HG03103 (cell line): ENCODE measurements around the gene NPC1.
"Not testable (repeated sequence)": the region's sequence is repeated elsewhere in the genome, so short reads cannot be mapped to it uniquely, and the experiment has no call there.

ENCODE experiments used
- ATAC-seq: cut with Tn5 transposase; IDR thresholded peaks from one replicate; pipeline ENCODE4 v1.9.1; 2021; ENCODE audit warnings: low read depth; ENCODE audit not compliant: unreplicated experiment

Gene NPC1

DNA sequence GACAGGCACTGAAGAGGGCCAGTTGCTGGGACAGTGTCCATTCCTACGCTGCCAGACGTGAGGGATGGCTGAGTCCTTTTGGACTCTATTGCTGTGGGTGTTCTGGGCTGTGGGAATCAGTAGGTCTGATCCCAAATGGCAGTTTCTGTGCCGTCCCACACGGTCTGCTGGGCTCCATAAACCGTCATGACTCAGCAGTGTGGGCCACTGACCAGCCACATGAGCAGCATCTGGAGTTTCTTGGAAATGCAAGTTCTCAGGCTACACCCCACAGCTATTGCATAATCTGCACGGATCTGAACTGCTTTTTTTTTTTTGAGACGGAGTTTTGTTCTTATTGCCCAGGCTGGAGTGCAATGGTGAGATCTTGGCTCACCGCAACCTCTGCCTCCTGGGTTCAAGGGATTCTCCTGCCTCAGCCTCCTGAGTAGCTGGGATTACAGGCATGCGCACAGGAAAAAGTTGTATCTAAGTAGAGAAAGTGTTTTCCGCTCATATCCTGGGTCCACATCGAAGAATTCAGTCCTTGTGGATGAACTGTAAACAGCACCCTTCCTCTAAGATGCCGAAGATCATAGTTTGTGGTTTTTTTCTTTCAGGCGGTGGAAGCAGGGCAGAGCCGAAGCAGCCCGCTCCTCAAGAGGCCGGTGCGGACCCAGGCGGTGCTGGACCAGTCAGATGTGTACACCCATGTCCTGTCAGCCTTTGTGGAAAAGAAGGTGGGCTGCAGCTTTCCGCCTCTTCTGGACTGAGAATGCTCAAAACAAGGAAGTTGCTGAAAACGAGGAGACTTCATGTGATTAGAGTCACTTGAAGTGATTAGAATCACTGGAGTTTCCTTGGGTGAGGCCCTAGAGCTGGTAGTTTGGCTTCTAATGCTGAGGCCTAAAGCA, 57.5 kb downstream of the NPC1 start:
- ATAC-seq: no peak

- no peak for ATAC-seq
Observed at GRCh38 chr18:23526501-23527063, 59.7 kb downstream of the NPC1 start.

DNA sequence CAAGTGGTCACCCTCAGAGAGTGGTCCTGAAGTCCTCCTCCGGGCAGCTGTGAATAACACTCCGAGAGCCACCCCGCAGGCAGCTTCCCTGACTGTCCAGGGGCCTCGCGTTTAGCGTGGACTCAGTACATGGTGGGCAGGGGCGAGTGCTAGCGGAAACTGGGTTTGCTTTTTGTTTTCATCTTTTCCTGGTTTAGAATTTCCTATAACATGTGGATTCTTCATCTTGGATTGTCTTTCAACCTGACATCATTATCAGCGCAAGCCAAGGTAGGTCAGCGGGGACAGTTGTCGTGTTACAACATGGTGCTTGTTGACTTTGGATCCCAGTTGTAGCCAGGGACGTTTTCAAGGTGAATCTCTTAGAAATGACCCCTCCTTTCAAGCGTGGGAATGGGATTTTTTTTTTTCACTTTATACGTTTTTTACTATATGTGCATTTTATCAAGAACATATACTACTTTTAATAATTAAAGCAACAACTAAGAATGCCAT, 62.0 kb downstream of the NPC1 start:
- ATAC-seq: no peak

GRCh38 chr18:23523429-23524212, 62.7 kb downstream of the NPC1 start:
- ATAC-seq: no peak

GRCh38 chr18:23521907-23522306, 64.4 kb downstream of the NPC1 start:
- ATAC-seq: no peak

DNA sequence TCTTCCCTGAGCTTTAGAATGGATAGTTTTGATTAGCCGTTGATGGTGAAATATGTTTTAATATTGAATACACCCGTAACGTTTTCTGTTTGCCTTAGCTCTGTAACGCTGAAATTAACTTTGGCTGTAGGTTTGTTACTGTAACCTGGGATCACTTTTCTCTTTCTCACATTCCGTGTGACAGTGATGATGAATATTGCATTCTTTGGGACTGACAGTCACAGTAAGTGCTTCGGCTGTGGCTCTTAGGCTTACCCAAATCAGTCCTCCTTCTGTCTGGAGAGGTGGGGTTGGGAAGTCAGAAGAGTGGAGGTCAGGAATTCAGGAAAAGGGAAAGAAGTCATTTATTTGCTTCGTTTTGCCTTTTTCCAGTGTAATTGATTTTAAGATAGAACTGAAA, 65.0 kb downstream of the NPC1 start:
- ATAC-seq: no peak

- ATAC-seq: no peak
Observed at GRCh38 chr18:23519734-23520133, 66.6 kb downstream of the NPC1 start.

GRCh38 chr18:23515911-23516546, 70.3 kb downstream of the NPC1 start:
- ATAC-seq: peak; percentile 94

- no peak for ATAC-seq
Observed at GRCh38 chr18:23512641-23513040, 73.7 kb downstream of the NPC1 start.

DNA sequence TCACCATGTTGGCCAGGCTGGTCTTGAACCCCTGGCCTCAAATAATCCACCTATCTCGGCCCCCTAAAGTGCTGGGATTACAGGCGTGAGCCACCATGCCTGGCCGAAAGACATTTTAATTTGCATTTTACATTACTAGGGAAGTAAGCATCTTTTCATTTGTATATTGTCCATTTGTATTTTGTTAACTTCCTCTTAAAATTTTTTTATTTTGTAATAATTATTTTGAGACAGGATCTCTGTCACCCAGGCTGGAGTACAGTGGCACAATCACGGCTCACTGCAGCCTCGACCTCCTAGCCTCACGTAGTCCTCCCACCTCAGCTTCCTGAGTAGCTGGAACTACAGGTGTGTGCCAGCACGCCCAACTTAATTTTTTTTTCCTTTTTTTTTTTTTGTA, 74.1 kb downstream of the NPC1 start:
- ATAC-seq: not testable (repeated sequence)

DNA sequence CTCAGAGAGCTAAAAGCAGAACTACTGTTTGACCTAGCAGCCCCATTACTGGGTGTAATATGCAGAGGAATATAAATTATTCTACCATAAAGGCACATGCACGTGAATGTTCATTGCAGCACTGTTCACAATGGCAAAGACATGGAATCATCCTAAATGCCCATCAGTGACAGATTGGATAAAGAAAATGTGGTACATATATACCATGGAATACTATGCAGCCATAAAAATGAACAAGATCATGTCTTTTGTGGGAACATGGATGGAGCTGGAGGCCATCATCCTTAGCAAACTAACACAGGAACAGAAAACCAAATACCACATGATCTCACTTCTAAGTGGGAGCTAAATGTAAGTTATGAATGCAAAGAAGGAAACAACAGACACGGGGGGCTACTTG, 75.4 kb downstream of the NPC1 start:
- not testable (repeated sequence) for ATAC-seq

DNA sequence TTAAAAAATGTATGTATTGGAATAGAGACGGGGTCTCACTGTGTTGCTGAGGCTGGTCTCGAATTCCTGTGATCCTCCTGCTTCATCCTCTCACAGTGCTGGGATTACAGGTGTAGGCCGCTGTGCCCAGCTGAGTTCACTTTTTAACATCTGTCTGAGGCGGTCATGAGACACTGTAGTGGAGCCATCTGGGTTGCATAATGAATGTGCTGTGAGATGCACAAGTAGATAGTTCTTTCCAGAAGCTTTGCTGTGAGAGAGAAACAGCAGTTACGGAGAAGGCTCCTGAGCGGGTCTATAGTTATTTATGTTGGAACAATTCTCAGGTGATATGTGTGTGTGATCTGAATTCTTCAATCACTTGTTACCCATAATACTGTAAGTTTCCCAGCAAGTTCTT, 79.9 kb downstream of the NPC1 start:
- ATAC-seq: no peak

DNA sequence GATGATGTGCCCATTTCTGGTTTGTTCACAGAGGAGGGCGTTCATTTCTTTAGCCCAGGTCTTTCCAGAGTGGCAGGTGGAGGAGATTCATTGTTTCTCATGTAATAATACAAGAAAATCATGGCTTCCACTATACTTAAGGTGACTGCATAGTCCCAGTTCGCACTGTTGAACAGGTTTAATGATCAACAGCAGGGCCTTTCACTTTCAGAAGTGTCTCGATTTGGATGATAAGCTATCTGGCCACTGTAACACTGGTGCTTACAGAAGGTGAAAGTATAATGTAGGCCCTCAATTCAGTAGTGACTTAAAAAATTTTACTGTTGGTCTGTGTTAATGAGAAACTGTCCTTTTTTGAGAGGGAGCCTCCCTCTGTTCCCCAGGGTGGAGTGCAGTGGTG, 81.6 kb downstream of the NPC1 start:
- no peak for ATAC-seq

- no peak for ATAC-seq
Observed at GRCh38 chr18:23503963-23504344, 82.4 kb downstream of the NPC1 start.

DNA sequence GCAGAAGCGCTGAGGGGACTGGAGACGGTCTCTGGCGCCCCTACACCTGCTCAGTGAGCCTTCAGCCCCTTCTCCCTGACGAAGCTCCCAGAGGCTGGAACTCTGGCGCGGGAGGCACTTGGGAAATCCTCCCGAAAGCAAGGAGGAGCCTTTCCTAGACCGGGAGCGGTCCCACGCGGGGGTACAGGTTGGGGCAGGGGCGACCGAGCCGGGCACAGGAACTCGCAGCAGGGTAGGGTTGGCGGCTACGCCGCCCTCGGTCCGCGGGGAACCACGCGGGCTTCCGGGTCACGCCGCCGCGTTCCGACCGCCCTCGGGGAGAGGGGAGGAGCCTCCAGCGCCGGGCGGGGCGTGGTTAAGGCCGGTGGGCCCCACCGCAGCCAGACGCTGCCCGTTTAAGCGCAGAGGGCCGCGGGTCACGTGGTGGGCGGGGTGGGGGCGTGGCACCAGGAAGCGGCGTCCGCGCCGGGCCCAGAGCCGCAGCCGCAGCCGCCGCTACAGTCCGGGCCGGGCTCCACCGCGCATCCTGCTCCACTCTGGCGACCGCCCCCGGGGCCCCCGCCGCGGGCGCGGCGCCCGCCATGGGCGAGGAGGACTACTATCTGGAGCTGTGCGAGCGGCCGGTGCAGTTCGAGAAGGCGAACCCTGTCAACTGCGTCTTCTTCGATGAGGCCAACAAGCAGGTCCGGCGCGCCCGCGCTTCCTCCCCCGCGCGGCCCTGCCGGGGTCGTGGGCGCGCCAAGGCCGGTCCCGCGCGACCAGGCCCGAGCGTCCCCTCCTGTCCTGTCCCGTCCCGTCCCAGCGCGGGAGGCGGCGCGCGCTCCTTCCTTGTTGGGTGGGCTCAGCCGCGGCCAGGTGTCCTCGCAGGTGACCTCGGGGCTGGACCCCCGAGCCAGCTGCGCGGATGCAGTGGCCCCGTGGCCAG, 83.0 kb downstream of the NPC1 start, which contains the start of gene RMC1:
RMC1 (plus strand) TSS at position 474 of the 925 bp plus-strand sequence; CDS start at position 582, 108 bp downstream.
- ATAC-seq: peak; percentile 68

- ATAC-seq: no peak
Observed at GRCh38 chr18:23502516-23503037, 83.7 kb downstream of the NPC1 start.

- ATAC-seq: no peak
Observed at GRCh38 chr18:23501626-23502025, 84.7 kb downstream of the NPC1 start.

- ATAC-seq: no peak
Observed at GRCh38 chr18:23499291-23499781, 87.0 kb downstream of the NPC1 start.

DNA sequence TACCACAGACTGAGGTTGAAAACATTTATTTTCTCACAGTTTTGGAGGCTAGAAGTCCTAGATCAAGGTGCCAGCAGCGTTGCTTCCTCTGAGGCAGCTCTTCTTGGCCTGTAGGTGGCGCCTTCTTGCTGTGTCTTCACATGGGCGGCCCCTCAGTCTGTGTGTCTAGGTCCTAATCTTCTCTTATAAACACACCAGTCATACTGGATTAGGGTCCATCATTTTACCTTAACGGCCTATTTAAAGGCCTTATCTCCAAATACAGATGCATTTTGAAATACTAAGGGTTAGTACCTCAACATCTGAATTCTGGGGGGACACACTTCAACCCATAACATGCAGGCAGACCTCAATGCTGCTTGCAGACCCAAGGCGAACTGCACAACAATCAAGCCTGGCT, 87.4 kb downstream of the NPC1 start:
- peak; percentile 28 for ATAC-seq
